ENCODE measurements around the gene C12orf76. TPM values are rescaled to one million over a fixed set of nuclear protein-coding genes. Genes with fewer than 3 reads are reported as not detected.

The C12orf76 gene
- total and polyA plus RNA-seq, 9 of the 15 experiments (the other 6 are each of a cell fraction or from before 2014, with no cell fraction given): 6.3 to 38.6 (median 12.3) TPM

DNA sequence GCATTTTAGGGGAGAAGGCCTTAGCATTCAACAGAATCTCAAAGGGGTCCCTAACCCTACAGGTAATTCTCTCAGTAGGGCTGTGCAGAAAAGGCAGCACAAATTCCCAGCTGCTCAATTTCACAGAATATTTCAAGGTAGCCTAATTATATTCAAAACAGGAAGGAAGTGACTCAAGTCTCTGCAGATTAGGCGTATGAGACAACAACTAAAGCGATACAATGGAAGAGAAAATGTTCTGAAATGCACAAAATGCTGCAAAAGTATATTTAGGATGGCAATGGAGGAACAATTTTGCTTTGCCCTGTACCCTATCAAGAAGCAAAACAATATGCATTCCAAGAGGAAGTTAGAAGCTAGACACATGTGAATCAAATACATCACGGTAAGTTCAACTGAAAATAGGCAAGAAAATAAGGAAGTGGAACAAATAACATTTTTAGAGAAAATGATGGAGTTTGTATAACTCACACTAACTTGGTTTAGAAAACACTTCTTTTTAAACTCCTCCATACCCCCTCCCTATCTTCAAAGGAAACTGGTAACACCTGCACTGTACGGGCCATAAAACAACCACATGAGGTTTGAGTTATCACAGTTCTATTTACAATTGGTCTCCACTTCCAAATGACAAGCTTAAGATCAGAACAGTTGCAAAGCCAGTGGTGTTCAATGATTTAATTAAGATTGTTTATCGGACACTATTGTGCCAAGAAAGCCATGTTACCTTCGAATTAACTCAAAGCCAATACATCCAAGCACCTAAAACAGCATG is 53.7 kb downstream of the C12orf76 start (continued):
- TF ChIP-seq, protein P1, sequence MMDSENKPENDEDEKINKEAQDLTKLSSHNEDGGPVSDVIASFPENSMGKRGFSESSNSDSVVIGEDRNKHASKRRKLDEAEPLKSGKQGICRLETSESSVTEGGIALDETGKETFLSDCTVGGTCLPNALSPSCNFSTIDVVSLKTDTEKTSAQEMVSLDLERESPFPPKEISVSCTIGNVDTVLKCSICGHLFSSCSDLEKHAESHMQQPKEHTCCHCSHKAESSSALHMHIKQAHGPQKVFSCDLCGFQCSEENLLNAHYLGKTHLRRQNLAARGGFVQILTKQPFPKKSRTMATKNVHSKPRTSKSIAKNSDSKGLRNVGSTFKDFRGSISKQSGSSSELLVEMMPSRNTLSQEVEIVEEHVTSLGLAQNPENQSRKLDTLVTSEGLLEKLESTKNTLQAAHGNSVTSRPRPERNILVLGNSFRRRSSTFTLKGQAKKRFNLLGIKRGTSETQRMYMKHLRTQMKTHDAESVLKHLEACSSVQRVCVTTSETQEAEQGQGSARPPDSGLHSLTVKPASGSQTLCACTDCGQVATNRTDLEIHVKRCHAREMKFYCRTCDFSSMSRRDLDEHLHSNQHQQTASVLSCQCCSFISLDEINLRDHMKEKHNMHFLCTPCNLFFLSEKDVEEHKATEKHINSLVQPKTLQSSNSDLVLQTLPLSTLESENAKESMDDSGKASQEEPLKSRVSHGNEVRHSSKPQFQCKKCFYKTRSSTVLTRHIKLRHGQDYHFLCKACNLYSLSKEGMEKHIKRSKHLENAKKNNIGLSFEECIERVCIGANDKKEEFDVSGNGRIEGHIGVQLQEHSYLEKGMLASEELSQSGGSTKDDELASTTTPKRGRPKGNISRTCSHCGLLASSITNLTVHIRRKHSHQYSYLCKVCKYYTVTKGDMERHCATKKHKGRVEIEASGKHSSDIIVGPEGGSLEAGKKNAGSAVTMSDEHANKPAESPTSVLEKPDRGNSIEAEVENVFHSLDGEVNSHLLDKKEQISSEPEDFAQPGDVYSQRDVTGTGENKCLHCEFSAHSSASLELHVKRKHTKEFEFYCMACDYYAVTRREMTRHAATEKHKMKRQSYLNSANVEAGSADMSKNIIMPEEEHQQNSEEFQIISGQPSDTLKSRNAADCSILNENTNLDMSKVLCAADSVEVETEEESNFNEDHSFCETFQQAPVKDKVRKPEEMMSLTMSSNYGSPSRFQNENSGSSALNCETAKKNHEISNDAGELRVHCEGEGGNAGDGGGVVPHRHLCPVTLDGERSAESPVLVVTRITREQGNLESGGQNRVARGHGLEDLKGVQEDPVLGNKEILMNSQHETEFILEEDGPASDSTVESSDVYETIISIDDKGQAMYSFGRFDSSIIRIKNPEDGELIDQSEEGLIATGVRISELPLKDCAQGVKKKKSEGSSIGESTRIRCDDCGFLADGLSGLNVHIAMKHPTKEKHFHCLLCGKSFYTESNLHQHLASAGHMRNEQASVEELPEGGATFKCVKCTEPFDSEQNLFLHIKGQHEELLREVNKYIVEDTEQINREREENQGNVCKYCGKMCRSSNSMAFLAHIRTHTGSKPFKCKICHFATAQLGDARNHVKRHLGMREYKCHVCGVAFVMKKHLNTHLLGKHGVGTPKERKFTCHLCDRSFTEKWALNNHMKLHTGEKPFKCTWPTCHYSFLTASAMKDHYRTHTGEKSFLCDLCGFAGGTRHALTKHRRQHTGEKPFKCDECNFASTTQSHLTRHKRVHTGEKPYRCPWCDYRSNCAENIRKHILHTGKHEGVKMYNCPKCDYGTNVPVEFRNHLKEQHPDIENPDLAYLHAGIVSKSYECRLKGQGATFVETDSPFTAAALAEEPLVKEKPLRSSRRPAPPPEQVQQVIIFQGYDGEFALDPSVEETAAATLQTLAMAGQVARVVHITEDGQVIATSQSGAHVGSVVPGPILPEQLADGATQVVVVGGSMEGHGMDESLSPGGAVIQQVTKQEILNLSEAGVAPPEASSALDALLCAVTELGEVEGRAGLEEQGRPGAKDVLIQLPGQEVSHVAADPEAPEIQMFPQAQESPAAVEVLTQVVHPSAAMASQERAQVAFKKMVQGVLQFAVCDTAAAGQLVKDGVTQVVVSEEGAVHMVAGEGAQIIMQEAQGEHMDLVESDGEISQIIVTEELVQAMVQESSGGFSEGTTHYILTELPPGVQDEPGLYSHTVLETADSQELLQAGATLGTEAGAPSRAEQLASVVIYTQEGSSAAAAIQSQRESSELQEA (IDR thresholded peaks at IDR 0.05; ENCODE audit: low read depth): no peak
- no peak for TF ChIP-seq PTBP1 (IDR thresholded peaks at IDR 0.05; ENCODE audit: low read depth, low read length)
- TF ChIP-seq OTX1 (CRISPR knock-in tag; IDR thresholded peaks at IDR 0.05): no peak
- no peak for TF ChIP-seq ZNF124 (CRISPR knock-in tag; IDR thresholded peaks at IDR 0.05)
- no peak for TF ChIP-seq KHSRP (IDR thresholded peaks at IDR 0.05)
- no peak for TF ChIP-seq FOS (IDR thresholded peaks at IDR 0.05; ENCODE audit: extremely low read depth, insufficient read length)
- TF ChIP-seq, protein P2, sequence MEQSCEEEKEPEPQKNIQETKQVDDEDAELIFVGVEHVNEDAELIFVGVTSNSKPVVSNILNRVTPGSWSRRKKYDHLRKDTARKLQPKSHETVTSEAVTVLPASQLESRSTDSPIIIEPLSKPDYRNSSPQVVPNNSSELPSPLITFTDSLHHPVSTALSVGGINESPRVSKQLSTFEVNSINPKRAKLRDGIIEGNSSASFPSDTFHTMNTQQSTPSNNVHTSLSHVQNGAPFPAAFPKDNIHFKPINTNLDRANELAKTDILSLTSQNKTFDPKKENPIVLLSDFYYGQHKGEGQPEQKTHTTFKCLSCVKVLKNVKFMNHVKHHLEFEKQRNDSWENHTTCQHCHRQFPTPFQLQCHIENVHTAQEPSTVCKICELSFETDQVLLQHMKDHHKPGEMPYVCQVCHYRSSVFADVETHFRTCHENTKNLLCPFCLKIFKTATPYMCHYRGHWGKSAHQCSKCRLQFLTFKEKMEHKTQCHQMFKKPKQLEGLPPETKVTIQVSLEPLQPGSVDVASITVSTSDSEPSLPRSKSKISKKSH (CRISPR knock-in tag; IDR thresholded peaks at IDR 0.05): no peak
- TF ChIP-seq ZNF239 (CRISPR knock-in tag; IDR thresholded peaks at IDR 0.05): no peak
- no peak for TF ChIP-seq PHB (CRISPR knock-in tag; IDR thresholded peaks at IDR 0.05)
- peak; percentile 72 for TF ChIP-seq SPI1 (IDR thresholded peaks at IDR 0.05; ENCODE audit: borderline replicate concordance, low read depth, low read length)
- 0 out of 2 replicates have a peak, but pooled peaks have one; percentile 21 for TF ChIP-seq DPF2 (IDR thresholded peaks at IDR 0.05)
- TF ChIP-seq KLF10 (CRISPR knock-in tag; IDR thresholded peaks at IDR 0.05): no peak
- TF ChIP-seq ZFP36 (IDR thresholded peaks at IDR 0.05; ENCODE audit: low read depth, low read length, partially characterized antibody): no peak
- TF ChIP-seq ZC3H4 (CRISPR knock-in tag; IDR thresholded peaks at IDR 0.05; ENCODE audit: borderline replicate concordance): no peak
- TF ChIP-seq MEF2A (IDR thresholded peaks at IDR 0.05; ENCODE audit: control insufficient read depth, low read depth, low read length): no peak
- no peak for TF ChIP-seq TAF1 (IDR thresholded peaks at IDR 0.05; ENCODE audit: control insufficient read depth, extremely low read depth, insufficient read depth, low read length, severe bottlenecking)
- TF ChIP-seq ETV1 (tag; conservative IDR thresholded peaks at IDR 0.05; ENCODE audit: low read depth): peak; percentile 73
- TF ChIP-seq, protein P3, sequence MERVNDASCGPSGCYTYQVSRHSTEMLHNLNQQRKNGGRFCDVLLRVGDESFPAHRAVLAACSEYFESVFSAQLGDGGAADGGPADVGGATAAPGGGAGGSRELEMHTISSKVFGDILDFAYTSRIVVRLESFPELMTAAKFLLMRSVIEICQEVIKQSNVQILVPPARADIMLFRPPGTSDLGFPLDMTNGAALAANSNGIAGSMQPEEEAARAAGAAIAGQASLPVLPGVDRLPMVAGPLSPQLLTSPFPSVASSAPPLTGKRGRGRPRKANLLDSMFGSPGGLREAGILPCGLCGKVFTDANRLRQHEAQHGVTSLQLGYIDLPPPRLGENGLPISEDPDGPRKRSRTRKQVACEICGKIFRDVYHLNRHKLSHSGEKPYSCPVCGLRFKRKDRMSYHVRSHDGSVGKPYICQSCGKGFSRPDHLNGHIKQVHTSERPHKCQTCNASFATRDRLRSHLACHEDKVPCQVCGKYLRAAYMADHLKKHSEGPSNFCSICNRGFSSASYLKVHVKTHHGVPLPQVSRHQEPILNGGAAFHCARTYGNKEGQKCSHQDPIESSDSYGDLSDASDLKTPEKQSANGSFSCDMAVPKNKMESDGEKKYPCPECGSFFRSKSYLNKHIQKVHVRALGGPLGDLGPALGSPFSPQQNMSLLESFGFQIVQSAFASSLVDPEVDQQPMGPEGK (CRISPR knock-in tag; IDR thresholded peaks at IDR 0.05; ENCODE audit: borderline replicate concordance): no peak

All from K562 (cell line).